Endothelial cell (in vitro differentiated cells): ENCODE results near the gene CDPF1. TPM values are rescaled to one million over a fixed set of nuclear protein-coding genes. Genes with fewer than 3 reads are reported as not detected.

Experiments used
- DNase-seq: peaks from one replicate; pipeline ENCODE4 v3.0.0; 2021; ENCODE audit warnings: low spot score
- H3K27ac Mint-ChIP-seq: one replicate; pipeline ENCODE4 v1.8.0; 2021; ENCODE audit warnings: mixed read lengths, inconsistent platforms; ENCODE audit not compliant: unreplicated experiment
- H3K27me3 Mint-ChIP-seq: one replicate; pipeline ENCODE4 v1.8.0; 2021; ENCODE audit warnings: mild to moderate bottlenecking, moderate library complexity, mixed read lengths, inconsistent platforms; ENCODE audit not compliant: unreplicated experiment
- H3K36me3 Mint-ChIP-seq: one replicate; pipeline ENCODE4 v1.8.0; 2021; ENCODE audit warnings: mild to moderate bottlenecking, low read depth, mixed read lengths, inconsistent platforms; ENCODE audit not compliant: unreplicated experiment
- H3K4me1 Mint-ChIP-seq: one replicate; pipeline ENCODE4 v1.8.0; 2021; ENCODE audit warnings: mild to moderate bottlenecking, mixed read lengths, inconsistent platforms; ENCODE audit not compliant: unreplicated experiment
- H3K4me3 Mint-ChIP-seq: one replicate; pipeline ENCODE4 v1.8.0; 2021; ENCODE audit warnings: mild to moderate bottlenecking, mixed read lengths, inconsistent platforms; ENCODE audit not compliant: unreplicated experiment
- H3K9me3 Mint-ChIP-seq: one replicate; pipeline ENCODE4 v1.8.0; 2021; ENCODE audit warnings: mixed read lengths, inconsistent platforms; ENCODE audit not compliant: unreplicated experiment
- long read RNA-seq: library from polyadenylated mRNA; unstranded; transcript quantifications from one replicate; pipeline ENCODE4 v2.0.0, GENCODE V29; 2020; ENCODE audit not compliant: unreplicated experiment
- total RNA-seq: library from RNA; stranded (reverse); fragmentation: NEBNext Ultra II Directional; extraction: Animal tissue kit (Norgen Biotek cat#: 25700); gene quantifications from one replicate; pipeline ENCODE4 v1.2.1, GENCODE V29; 2021; ENCODE audit not compliant: unreplicated experiment
- TF ChIP-seq, protein P1 (sequence below): fragments of 200-600 bp; sonication (generic); IDR thresholded peaks from one replicate; pipeline ENCODE4 v1.5.0; 2021; ENCODE audit warnings: antibody characterized with exemption; ENCODE audit not compliant: unreplicated experiment

The CDPF1 gene, protein sequence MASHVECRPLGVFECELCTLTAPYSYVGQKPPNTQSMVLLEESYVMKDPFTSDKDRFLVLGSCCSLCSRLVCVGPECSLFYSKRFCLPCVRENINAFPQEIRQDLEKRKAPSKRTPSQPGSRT
- total RNA-seq: 8.5 TPM
- long read RNA-seq, partial matches to known transcripts: 1 of 5 reads
- long read RNA-seq, other reads (novel, unspliced or antisense): 0 of 5 reads

GRCh38 chr22:46250035-46250782 is at the start of gene CDPF1:
Gene CDPF1 (minus strand): TSS chr22:46250293. CDS start chr22:46248284, 2,009 bp downstream.
- Mint-ChIP-seq H3K27me3 (peaks cover 3% of the 10 kb centered on the region), H3K27ac (no peak within 1 kb of the TSS), H3K36me3 (no peaks in the 10 kb centered on the region), H3K4me3 (peak within 1 kb of the TSS; percentile 80), H3K4me1 (peaks cover 5% of the 10 kb centered on the region), H3K9me3 (no peaks in the 10 kb centered on the region)
- peak; percentile 91 for DNase-seq
- TF ChIP-seq, protein P1, sequence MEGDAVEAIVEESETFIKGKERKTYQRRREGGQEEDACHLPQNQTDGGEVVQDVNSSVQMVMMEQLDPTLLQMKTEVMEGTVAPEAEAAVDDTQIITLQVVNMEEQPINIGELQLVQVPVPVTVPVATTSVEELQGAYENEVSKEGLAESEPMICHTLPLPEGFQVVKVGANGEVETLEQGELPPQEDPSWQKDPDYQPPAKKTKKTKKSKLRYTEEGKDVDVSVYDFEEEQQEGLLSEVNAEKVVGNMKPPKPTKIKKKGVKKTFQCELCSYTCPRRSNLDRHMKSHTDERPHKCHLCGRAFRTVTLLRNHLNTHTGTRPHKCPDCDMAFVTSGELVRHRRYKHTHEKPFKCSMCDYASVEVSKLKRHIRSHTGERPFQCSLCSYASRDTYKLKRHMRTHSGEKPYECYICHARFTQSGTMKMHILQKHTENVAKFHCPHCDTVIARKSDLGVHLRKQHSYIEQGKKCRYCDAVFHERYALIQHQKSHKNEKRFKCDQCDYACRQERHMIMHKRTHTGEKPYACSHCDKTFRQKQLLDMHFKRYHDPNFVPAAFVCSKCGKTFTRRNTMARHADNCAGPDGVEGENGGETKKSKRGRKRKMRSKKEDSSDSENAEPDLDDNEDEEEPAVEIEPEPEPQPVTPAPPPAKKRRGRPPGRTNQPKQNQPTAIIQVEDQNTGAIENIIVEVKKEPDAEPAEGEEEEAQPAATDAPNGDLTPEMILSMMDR: no peak

GRCh38 chr22:46299101-46299500 is 49.0 kb upstream of the CDPF1 start:
- no peak for DNase-seq
- Mint-ChIP-seq H3K27me3 (peaks cover 4% of the 10 kb centered on the region), H3K4me1 (peaks cover 13% of the 10 kb centered on the region), H3K36me3 (peaks cover 12% of the 10 kb centered on the region), H3K4me3 (peak overlapping the region; percentile 56), H3K9me3 (no peaks in the 10 kb centered on the region), H3K27ac (no peak overlapping the region)
- TF ChIP-seq, protein P1: no peak

- TF ChIP-seq, protein P1: no peak
- Mint-ChIP-seq H3K27ac (peak overlapping the region; percentile 2), H3K4me3 (peak overlapping the region; percentile 87), H3K36me3 (peaks cover 21% of the 10 kb centered on the region), H3K4me1 (peaks cover 13% of the 10 kb centered on the region), H3K9me3 (no peaks in the 10 kb centered on the region), H3K27me3 (peaks cover 5% of the 10 kb centered on the region)
- peak; percentile 35 for DNase-seq
Measured at GRCh38 chr22:46297151-46297812, 47.2 kb upstream of the CDPF1 start.

GRCh38 chr22:46296257-46297150 is 46.4 kb upstream of the CDPF1 start, which contains the start of gene GTSE1:
Gene GTSE1 (plus strand): TSS chr22:46296870. CDS start chr22:46297401, 531 bp downstream.
- peak within 1 kb of the TSS; percentile 93 for H3K4me3 Mint-ChIP-seq
- H3K36me3 Mint-ChIP-seq: peaks cover 24% of the 10 kb centered on the region
- TF ChIP-seq, protein P1: no peak
- no peaks in the 10 kb centered on the region for H3K9me3 Mint-ChIP-seq
- peak; percentile 92 for DNase-seq
- peak within 1 kb of the TSS; percentile 2 for H3K27ac Mint-ChIP-seq
- H3K4me1 Mint-ChIP-seq: peaks cover 13% of the 10 kb centered on the region
- peaks cover 5% of the 10 kb centered on the region for H3K27me3 Mint-ChIP-seq
